ENCODE data around the gene DCLK2. TPM values are rescaled to one million over a fixed set of nuclear protein-coding genes. Genes with fewer than 3 reads are reported as not detected.

Gene DCLK2
- total and polyA plus RNA-seq, 2 of the 13 experiments (the other 11 are each of a cell fraction or from before 2014, with no cell fraction given): not detected

DNA sequence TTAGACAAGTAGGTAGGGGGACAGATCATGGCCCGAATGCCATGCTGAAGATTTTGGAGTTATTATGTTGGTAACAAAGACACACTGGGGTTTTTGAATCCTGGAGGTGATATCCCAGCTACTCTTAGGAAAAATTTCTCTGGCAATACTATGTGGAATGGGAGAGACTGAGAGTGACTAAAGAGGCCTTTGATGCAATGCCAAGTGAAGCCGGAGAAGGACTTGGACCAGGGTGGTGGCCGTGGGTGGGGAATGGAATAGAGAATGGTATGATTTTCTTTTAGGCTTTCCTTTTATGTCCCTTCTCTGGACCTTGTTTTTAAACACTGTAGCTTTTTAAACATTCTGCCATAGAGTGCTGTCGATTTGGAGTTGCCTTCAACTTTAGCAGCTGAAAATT is 141.6 kb downstream of the DCLK2 start:
- no peaks in the 10 kb centered on the region for H4K20me1 ChIP-seq (ENCODE audit: insufficient read depth, low read length)
- no TSS peak for BruUV-seq (replicated peaks)
- no peaks in the 10 kb centered on the region; a peak in 1 of 5 replicates for H3K27me3 ChIP-seq (ENCODE audit: control insufficient read depth in 1 of 2, insufficient read depth in 2 of 2, low read length in 2 of 2)
- H3K4me3 ChIP-seq (replicated peaks in 1 of 3; ENCODE audit: insufficient read depth in 1 of 3, low read depth in 2 of 3, low read length in 3 of 3): no peak overlapping the region
- no peak overlapping the region for H3K4me2 ChIP-seq (ENCODE audit: low read depth, low read length)
- no peak overlapping the region for H3K9ac ChIP-seq (ENCODE audit: insufficient read depth, low read depth, low read length)
- in situ Hi-C loops (cut with HindIII; ENCODE audit: extremely low pct_ligation_motif_present, low pct_unique_long_range_greater_than_20kb) (loop anchor here (5.0 kb wide), 1 partner anchor 213 kb away; no protein-coding TSS in a partner anchor), intact Hi-C loops (cut with micrococcal nuclease; ENCODE audit: unreplicated experiment) (no loop called here)
- no peaks in the 10 kb centered on the region for H3K36me3 ChIP-seq (replicated peaks in 1 of 2; ENCODE audit: control insufficient read depth in 1 of 2, insufficient read depth in 2 of 2, low read length in 2 of 2)
- FAIRE-seq: no peak
- H3K9me3 ChIP-seq (ENCODE audit: low read length): no peaks in the 10 kb centered on the region
- no peak for DNase-seq (ENCODE audit: low spot score)
- WGBS (ENCODE audit: low lambda C conversion rate): 8% methylated on average over 4 of the region's 4 CpGs
- no peaks in the 10 kb centered on the region for H3K4me1 ChIP-seq (ENCODE audit: insufficient read depth, low read length)
- no peak overlapping the region for H2AFZ ChIP-seq (ENCODE audit: low read length)
- ATAC-seq: no peak
- CTCF ChIA-PET (ENCODE audit: low intra/inter-chr PET ratio, low total read pairs): no interaction called here
- no peaks in the 10 kb centered on the region for H3K79me2 ChIP-seq (ENCODE audit: insufficient read depth, low read length)
- H3K27ac ChIP-seq (ENCODE audit: extremely low read length, insufficient read depth, low read length): no peak overlapping the region
- POLR2A ChIA-PET: no interaction called here
- TF ChIP-seq ZNF792 (CRISPR knock-in tag; IDR thresholded peaks at IDR 0.05) (no peak), ZBED4 (CRISPR knock-in tag; IDR thresholded peaks at IDR 0.05; ENCODE audit: borderline replicate concordance) (no peak), DMTF1 (CRISPR knock-in tag; IDR thresholded peaks at IDR 0.05) (no peak), ZNF331 (CRISPR knock-in tag; IDR thresholded peaks at IDR 0.05) (no peak), ZNF513 (CRISPR knock-in tag; conservative IDR thresholded peaks at IDR 0.05) (no peak), ZNF691 (CRISPR knock-in tag; IDR thresholded peaks at IDR 0.05; ENCODE audit: borderline replicate concordance, low read depth) (no peak), AKAP8 (CRISPR knock-in tag; IDR thresholded peaks at IDR 0.05) (no peak), ATF7 (IDR thresholded peaks at IDR 0.05) (no peak), ATF7 (CRISPR knock-in tag; IDR thresholded peaks at IDR 0.05) (no peak), ZNF709 (CRISPR knock-in tag; IDR thresholded peaks at IDR 0.05) (no peak), ZNF891 (CRISPR knock-in tag; IDR thresholded peaks at IDR 0.05) (no peak), KMT2B (CRISPR knock-in tag; IDR thresholded peaks at IDR 0.05) (no peak), ZSCAN9 (CRISPR knock-in tag; IDR thresholded peaks at IDR 0.05; ENCODE audit: borderline replicate concordance) (no peak)
- TF ChIP-seq, protein P1, sequence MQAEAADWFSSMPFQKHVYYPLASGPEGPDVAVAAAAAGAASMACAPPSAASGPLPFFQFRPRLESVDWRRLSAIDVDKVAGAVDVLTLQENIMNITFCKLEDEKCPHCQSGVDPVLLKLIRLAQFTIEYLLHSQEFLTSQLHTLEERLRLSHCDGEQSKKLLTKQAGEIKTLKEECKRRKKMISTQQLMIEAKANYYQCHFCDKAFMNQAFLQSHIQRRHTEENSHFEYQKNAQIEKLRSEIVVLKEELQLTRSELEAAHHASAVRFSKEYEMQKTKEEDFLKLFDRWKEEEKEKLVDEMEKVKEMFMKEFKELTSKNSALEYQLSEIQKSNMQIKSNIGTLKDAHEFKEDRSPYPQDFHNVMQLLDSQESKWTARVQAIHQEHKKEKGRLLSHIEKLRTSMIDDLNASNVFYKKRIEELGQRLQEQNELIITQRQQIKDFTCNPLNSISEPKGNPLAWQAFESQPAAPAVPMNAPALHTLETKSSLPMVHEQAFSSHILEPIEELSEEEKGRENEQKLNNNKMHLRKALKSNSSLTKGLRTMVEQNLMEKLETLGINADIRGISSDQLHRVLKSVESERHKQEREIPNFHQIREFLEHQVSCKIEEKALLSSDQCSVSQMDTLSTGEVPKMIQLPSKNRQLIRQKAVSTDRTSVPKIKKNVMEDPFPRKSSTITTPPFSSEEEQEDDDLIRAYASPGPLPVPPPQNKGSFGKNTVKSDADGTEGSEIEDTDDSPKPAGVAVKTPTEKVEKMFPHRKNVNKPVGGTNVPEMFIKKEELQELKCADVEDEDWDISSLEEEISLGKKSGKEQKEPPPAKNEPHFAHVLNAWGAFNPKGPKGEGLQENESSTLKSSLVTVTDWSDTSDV (CRISPR knock-in tag; IDR thresholded peaks at IDR 0.05): no peak
